K562 (cell line): ENCODE data around the gene PDF. TPM values are rescaled to one million over a fixed set of nuclear protein-coding genes. Genes with fewer than 3 reads are reported as not detected.

ENCODE experiments used
- BDP1 ChIP-seq: IDR thresholded peaks from 3 replicates; pipeline ENCODE4 v1.6.1; 2011; ENCODE audit not compliant: insufficient read length, insufficient read depth
- CREM ChIP-seq: IDR thresholded peaks from 2 replicates; pipeline ENCODE4 v1.6.1; 2014; ENCODE audit warnings: antibody characterized with exemption, low read depth
- E2F6 ChIP-seq, 2 experiments: IDR thresholded peaks; 2 replicates each; pipeline ENCODE4 v1.6.1; 2011; ENCODE audit warnings: borderline replicate concordance in 1 of 2, control low read depth in 1 of 2, low read depth in 1 of 2, low read length in 1 of 2, mild to moderate bottlenecking in 1 of 2, mixed read lengths in 1 of 2, moderate library complexity in 1 of 2; ENCODE audit not compliant: insufficient read depth in 1 of 2, insufficient read length in 1 of 2, poor library complexity in 1 of 2, severe bottlenecking in 1 of 2; ENCODE audit errors: extremely low read depth in 1 of 2
- GABPB2 ChIP-seq: fragments of 250-450 bp; sonication (Bioruptor Pico); conservative IDR thresholded peaks from 2 replicates; pipeline ENCODE4 v1.5.1; 2021; ENCODE audit warnings: mild to moderate bottlenecking
- KDM5B ChIP-seq: fragments of 200-600 bp; sonication (generic); IDR thresholded peaks from 2 replicates; pipeline ENCODE4 v1.6.1; 2012; ENCODE audit warnings: low read depth, mild to moderate bottlenecking, moderate library complexity, low read length, control low read depth, inconsistent platforms; ENCODE audit not compliant: insufficient replicate concordance
- MTA1 ChIP-seq: fragments of 450-650 bp; IDR thresholded peaks from 2 replicates; pipeline ENCODE4 v1.6.1; 2017; ENCODE audit warnings: borderline replicate concordance
- NBN ChIP-seq: fragments of 450-650 bp; IDR thresholded peaks from 2 replicates; pipeline ENCODE4 v1.6.1; 2016; ENCODE audit warnings: low read depth, mild to moderate bottlenecking
- NFXL1 ChIP-seq: fragments of 450-650 bp; formaldehyde crosslinking; IDR thresholded peaks from 2 replicates; pipeline ENCODE4 v1.4.0; 2021; ENCODE audit warnings: mild to moderate bottlenecking
- NR2C2 ChIP-seq, 2 experiments: fragments of 200-800 bp in 1 of 2; sonication (Bioruptor generic) in 1 of 2; sonication (generic) in 1 of 2; formaldehyde crosslinking in 1 of 2; IDR thresholded peaks; 2 replicates each; pipeline versions ENCODE4 v1.6.1 to v1.8.0; 2016 to 2022; ENCODE audit warnings: mild to moderate bottlenecking in 1 of 2, missing compliant biosample characterization in 1 of 2, missing genetic modification characterization in 1 of 2, missing genetic modification reagents in 1 of 2
- PHB ChIP-seq: fragments of 250-450 bp; sonication (Bioruptor Pico); IDR thresholded peaks from 2 replicates; pipeline ENCODE4 v1.5.0; 2021
- SNRNP70 ChIP-seq: fragments of 200-400 bp; formaldehyde crosslinking; optimal IDR thresholded peaks from 2 replicates; pipeline ENCODE3; 2017; ENCODE audit warnings: low read depth, low read length
- ZBTB2 ChIP-seq: fragments of 450-650 bp; IDR thresholded peaks from 2 replicates; pipeline ENCODE4 v1.6.1; 2016; ENCODE audit warnings: antibody characterized with exemption
- ZNF212 ChIP-seq: fragments of 450-650 bp; formaldehyde crosslinking; IDR thresholded peaks from 2 replicates; pipeline ENCODE4 v1.4.0; 2020; ENCODE audit warnings: mild to moderate bottlenecking
- ZNF407 ChIP-seq: fragments of 450-650 bp; IDR thresholded peaks from 2 replicates; pipeline ENCODE4 v1.6.1; 2016; ENCODE audit warnings: low read depth
- ZNF511 ChIP-seq: sonication (generic); formaldehyde crosslinking; IDR thresholded peaks from 2 replicates; pipeline ENCODE4 v1.8.0; 2022; ENCODE audit warnings: mild to moderate bottlenecking, missing genetic modification reagents
- ZSCAN32 ChIP-seq: fragments of 450-650 bp; formaldehyde crosslinking; IDR thresholded peaks from 2 replicates; pipeline ENCODE4 v1.4.0; 2020; ENCODE audit warnings: mild to moderate bottlenecking, moderate library complexity
- polyA plus RNA-seq, 8 experiments: library from polyadenylated mRNA; depleted of rRNA in 4 of 8; stranded (reverse) in 5 of 8; unstranded in 3 of 8; fragments of >200 nt; fragmentation: Nextera tagmentation in 2 of 8; fragmentation: Illumina TruSeq in 1 of 8; extraction: Ambion mirVana in 2 of 8; extraction: Trizol in 1 of 8; gene quantifications; 2 replicates each; pipeline versions ENCODE4 v1.2.1 to v1.2.3, GENCODE V29; 2011 to 2014; ENCODE audit warnings: inconsistent platforms in 1 of 8, missing spikeins in 1 of 8
- total RNA-seq, 7 experiments: library from RNA; depleted of rRNA in 6 of 7; stranded (reverse); fragments of >200 nt in 6 of 7; fragmentation: Illumina TruSeq in 2 of 7; extraction: Trizol in 2 of 7; gene quantifications; 2 replicates each; pipeline versions ENCODE4 v1.2.1 to v1.2.3, GENCODE V29; 2011 to 2021; ENCODE audit warnings: low replicate concordance in 1 of 7

Gene PDF
- total and polyA plus RNA-seq, 9 of the 15 experiments (the other 6 are each of a cell fraction or from before 2014, with no cell fraction given), result 0.15 to 72.4 (median 5.6) TPM

GRCh38 chr16:69330286-69331109, at the start of gene PDF (continued):
- no peak; the same call in none of the 2 replicates for TF ChIP-seq ZNF511
- no peak for TF ChIP-seq NBN
- TF ChIP-seq SNRNP70, result no peak
- peak; percentile 78 to 87 for TF ChIP-seq E2F6 (IDR thresholded peaks at IDR 0.05; ENCODE audit: borderline replicate concordance in 1 of 2, extremely low read depth in 1 of 2, insufficient read depth in 1 of 2, insufficient read length in 1 of 2, low read depth in 1 of 2, low read length in 1 of 2, poor library complexity in 1 of 2, severe bottlenecking in 1 of 2)
- TF ChIP-seq NFXL1, result no peak
- TF ChIP-seq BDP1, result no peak
- TF ChIP-seq ZSCAN32 (CRISPR knock-in tag), result peak; percentile 18
- TF ChIP-seq KDM5B, result peak; percentile 72
- TF ChIP-seq GABPB2, result no peak
- TF ChIP-seq MTA1, result no peak
- TF ChIP-seq ZBTB2, result no peak
- TF ChIP-seq NR2C2 (CRISPR knock-in tag; IDR thresholded peaks at IDR 0.05), result no peak
- TF ChIP-seq NR2C2 (tag; IDR thresholded peaks at IDR 0.05), result peak; percentile 90
- no peak for TF ChIP-seq ZNF407
- TF ChIP-seq ZNF212 (CRISPR knock-in tag), result 0 out of 2 replicates have a peak, but pooled peaks have one; percentile 29
- peak; percentile 73 for TF ChIP-seq CREM
- 0 out of 2 replicates have a peak, but pooled peaks have one; percentile 56 for TF ChIP-seq PHB
